Type B pancreatic cell (in vitro differentiated cells): ENCODE data around the gene EFEMP2. TPM values are rescaled to one million over a fixed set of nuclear protein-coding genes. Genes with fewer than 3 reads are reported as not detected.
"Not testable (repeated sequence)": the region's sequence is repeated elsewhere in the genome, so short reads cannot be mapped to it uniquely, and the experiment has no call there.

Experiments used
- DNase-seq: peaks from one replicate; pipeline ENCODE4 v3.0.0; 2021; ENCODE audit warnings: mixed read lengths; ENCODE audit not compliant: unreplicated experiment; ENCODE audit errors: extremely low spot score
- H3K27ac Mint-ChIP-seq: 2 replicates; pipeline ENCODE4 v1.8.0; 2021; ENCODE audit warnings: mild to moderate bottlenecking, mixed read lengths
- H3K27me3 Mint-ChIP-seq: 2 replicates; pipeline ENCODE4 v1.8.0; 2021; ENCODE audit warnings: mixed read lengths
- H3K36me3 Mint-ChIP-seq: 2 replicates; pipeline ENCODE4 v1.8.0; 2021; ENCODE audit warnings: mixed read lengths
- H3K4me1 Mint-ChIP-seq: one replicate; pipeline ENCODE4 v1.8.0; 2021; ENCODE audit warnings: mixed read lengths; ENCODE audit not compliant: unreplicated experiment
- H3K4me3 Mint-ChIP-seq: 2 replicates; pipeline ENCODE4 v1.8.0; 2021; ENCODE audit warnings: mild to moderate bottlenecking, mixed read lengths
- H3K9me3 Mint-ChIP-seq: 2 replicates; pipeline ENCODE4 v1.8.0; 2021; ENCODE audit warnings: mixed read lengths
- CTCF ChIP-seq: fragments of 200-600 bp; sonication (generic); conservative IDR thresholded peaks from 2 replicates; pipeline ENCODE4 v1.5.0; 2021; ENCODE audit warnings: antibody characterized with exemption, mild to moderate bottlenecking
- total RNA-seq: library from RNA; stranded (reverse); gene quantifications from 2 replicates; pipeline ENCODE4 v1.2.1, GENCODE V29; 2021; ENCODE audit warnings: low replicate concordance

Gene EFEMP2
- total RNA-seq, 1 donor from 2014 or later: 24.5 TPM

GRCh38 chr11:65842144-65842543 is 30.5 kb downstream of the EFEMP2 start:
- Mint-ChIP-seq H3K9me3 (no peaks in the 10 kb centered on the region), H3K36me3 (no peaks in the 10 kb centered on the region), H3K4me1 (peaks cover 6% of the 10 kb centered on the region), H3K4me3 (no peak overlapping the region), H3K27ac (peak overlapping the region; percentile 53), H3K27me3 (no peaks in the 10 kb centered on the region)
- no peak for TF ChIP-seq CTCF
- DNase-seq: no peak

- no peak for DNase-seq
- Mint-ChIP-seq H3K9me3 (peaks cover 4% of the 10 kb centered on the region), H3K27me3 (peaks cover 23% of the 10 kb centered on the region), H3K27ac (no peak overlapping the region), H3K4me3 (no peak overlapping the region), H3K4me1 (peaks cover 19% of the 10 kb centered on the region), H3K36me3 (no peaks in the 10 kb centered on the region)
- TF ChIP-seq CTCF: no peak
Observed at GRCh38 chr11:65834202-65834601, 38.4 kb downstream of the EFEMP2 start.

- DNase-seq: peak; percentile 96
- Mint-ChIP-seq H3K27me3 (peaks cover 23% of the 10 kb centered on the region), H3K36me3 (no peaks in the 10 kb centered on the region), H3K4me1 (peaks cover 19% of the 10 kb centered on the region), H3K27ac (peak within 1 kb of the TSS; percentile 2), H3K9me3 (peaks cover 4% of the 10 kb centered on the region), H3K4me3 (no peak within 1 kb of the TSS)
- no peak for TF ChIP-seq CTCF
Observed at GRCh38 chr11:65833297-65834030, 39.1 kb downstream of the EFEMP2 start, which contains the start of gene SNX32. Gene SNX32, plus strand, starts transcription at chr11:65833963. Its CDS starts 103 bp downstream, at chr11:65834066.

- Mint-ChIP-seq H3K4me3 (peak overlapping the region; percentile 72), H3K27me3 (peaks cover 23% of the 10 kb centered on the region), H3K4me1 (peaks cover 19% of the 10 kb centered on the region)
- H3K27ac Mint-ChIP-seq, H3K36me3 Mint-ChIP-seq, H3K9me3 Mint-ChIP-seq, DNase-seq: not testable (repeated sequence)
Observed at GRCh38 chr11:65832231-65832630, 40.4 kb downstream of the EFEMP2 start.

GRCh38 chr11:65829459-65829858 is 43.1 kb downstream of the EFEMP2 start:
- Mint-ChIP-seq H3K27ac (no peak overlapping the region), H3K4me3 (no peak overlapping the region), H3K4me1 (peaks cover 19% of the 10 kb centered on the region), H3K27me3 (peaks cover 23% of the 10 kb centered on the region), H3K36me3 (no peaks in the 10 kb centered on the region), H3K9me3 (peaks cover 4% of the 10 kb centered on the region)
- DNase-seq: no peak
- TF ChIP-seq CTCF: no peak

- no peaks in the 10 kb centered on the region for H3K36me3 Mint-ChIP-seq
- TF ChIP-seq CTCF: no peak
- no peak for DNase-seq
Observed at GRCh38 chr11:65826984-65827735, 45.4 kb downstream of the EFEMP2 start.

More at GRCh38 chr11:65826984-65827735, 45.4 kb downstream of the EFEMP2 start:
- H3K9me3 Mint-ChIP-seq: no peaks in the 10 kb centered on the region
- H3K27me3 Mint-ChIP-seq: peaks cover 17% of the 10 kb centered on the region
- H3K27ac Mint-ChIP-seq: peak overlapping the region; percentile 24
- peaks cover 13% of the 10 kb centered on the region for H3K4me1 Mint-ChIP-seq
- H3K4me3 Mint-ChIP-seq: no peak overlapping the region
